IPS-18c (cell line): Measurements from ENCODE around the gene SLC26A4.
"Not testable (repeated sequence)": the region's sequence is repeated elsewhere in the genome, so short reads cannot be mapped to it uniquely, and the experiment has no call there.

Source experiments
- H3K4me3 ChIP-seq: 2 replicates; pipeline ENCODE4 v1.7.0; 2013; ENCODE audit warnings: low read depth, mild to moderate bottlenecking, low read length, moderate library complexity; ENCODE audit not compliant: insufficient read depth
- H3K9me3 ChIP-seq: one replicate; pipeline ENCODE4 v1.6.1; 2013; ENCODE audit warnings: mild to moderate bottlenecking, low read length, moderate library complexity; ENCODE audit not compliant: control insufficient read depth, insufficient read depth

SLC26A4 gene

GRCh38 chr7:107660381-107661080 lies at the start of gene SLC26A4:
Gene SLC26A4 (plus strand): TSS chr7:107660828. CDS start chr7:107661642, 814 bp downstream.
- H3K9me3 ChIP-seq = no peaks in the 10 kb centered on the region
- peak within 1 kb of the TSS; percentile 50 for H3K4me3 ChIP-seq

- H3K4me3 ChIP-seq = no peak overlapping the region
- no peaks in the 10 kb centered on the region for H3K9me3 ChIP-seq
Observed at GRCh38 chr7:107613439-107613838, 47.2 kb upstream of the SLC26A4 start.

- Histone ChIP-seq H3K9me3 (no peaks in the 10 kb centered on the region), H3K4me3 (no peak overlapping the region)
Observed at GRCh38 chr7:107613948-107614347, 46.7 kb upstream of the SLC26A4 start.

- H3K4me3 ChIP-seq = no peak overlapping the region
- no peaks in the 10 kb centered on the region for H3K9me3 ChIP-seq
Observed at GRCh38 chr7:107614425-107614824, 46.2 kb upstream of the SLC26A4 start.

GRCh38 chr7:107615910-107616680 lies 44.5 kb upstream of the SLC26A4 start:
- no peak overlapping the region for H3K4me3 ChIP-seq
- no peaks in the 10 kb centered on the region for H3K9me3 ChIP-seq

GRCh38 chr7:107622429-107622828 lies 38.2 kb upstream of the SLC26A4 start:
- Histone ChIP-seq H3K9me3 (no peaks in the 10 kb centered on the region), H3K4me3 (no peak overlapping the region)

- H3K9me3 ChIP-seq = no peaks in the 10 kb centered on the region
- H3K4me3 ChIP-seq = no peak overlapping the region
Observed at GRCh38 chr7:107622894-107623293, 37.7 kb upstream of the SLC26A4 start.

- Histone ChIP-seq H3K9me3 (no peaks in the 10 kb centered on the region), H3K4me3 (no peak overlapping the region)
Observed at GRCh38 chr7:107627002-107627401, 33.6 kb upstream of the SLC26A4 start.

- H3K4me3 ChIP-seq = no peak overlapping the region
- H3K9me3 ChIP-seq = no peaks in the 10 kb centered on the region
Observed at GRCh38 chr7:107628461-107629064, 32.1 kb upstream of the SLC26A4 start.

GRCh38 chr7:107630342-107630741 lies 30.3 kb upstream of the SLC26A4 start:
- no peak overlapping the region for H3K4me3 ChIP-seq
- H3K9me3 ChIP-seq = no peaks in the 10 kb centered on the region

- no peak overlapping the region for H3K4me3 ChIP-seq
- no peaks in the 10 kb centered on the region for H3K9me3 ChIP-seq
Observed at GRCh38 chr7:107631588-107632491, 28.8 kb upstream of the SLC26A4 start.

- no peak overlapping the region for H3K4me3 ChIP-seq
- H3K9me3 ChIP-seq = no peaks in the 10 kb centered on the region
Observed at GRCh38 chr7:107632492-107632865, 28.1 kb upstream of the SLC26A4 start.

GRCh38 chr7:107638594-107638993 lies 22.0 kb upstream of the SLC26A4 start:
- no peaks in the 10 kb centered on the region for H3K9me3 ChIP-seq
- H3K4me3 ChIP-seq = no peak overlapping the region

GRCh38 chr7:107639070-107639469 lies 21.6 kb upstream of the SLC26A4 start:
- not testable (repeated sequence) for H3K9me3 ChIP-seq, H3K4me3 ChIP-seq

GRCh38 chr7:107641676-107642075 lies 19.0 kb upstream of the SLC26A4 start:
- no peak overlapping the region for H3K4me3 ChIP-seq
- H3K9me3 ChIP-seq = no peaks in the 10 kb centered on the region

GRCh38 chr7:107642501-107642900 lies 18.1 kb upstream of the SLC26A4 start:
- no peaks in the 10 kb centered on the region for H3K9me3 ChIP-seq
- no peak overlapping the region for H3K4me3 ChIP-seq

- H3K9me3 ChIP-seq = no peaks in the 10 kb centered on the region
- H3K4me3 ChIP-seq = no peak overlapping the region
Observed at GRCh38 chr7:107643407-107643806, 17.2 kb upstream of the SLC26A4 start.
